Measurements from ENCODE around the gene PITPNM1. TPM values are rescaled to one million over a fixed set of nuclear protein-coding genes. Genes with fewer than 3 reads are reported as not detected.

The PITPNM1 gene
- total RNA-seq, 2 donors from 2014 or later, result 19.3 to 26.9 TPM

- Histone ChIP-seq H3K4me3 (no peak overlapping the region), H3K9me3 (no peaks in the 10 kb centered on the region), H3K27ac (no peak overlapping the region), H3K27me3 (replicated peaks; ENCODE audit: insufficient read depth) (no peaks in the 10 kb centered on the region), H3K4me1 (replicated peaks) (no peaks in the 10 kb centered on the region), H3K36me3 (peaks cover 0 to 2% of the 10 kb centered on the region in 2 donors)
- no peak for DNase-seq (ENCODE audit: low spot score)
- WGBS, result 88% methylated on average over 1 of the region's 1 CpG
- intact Hi-C loops (cut with DNase I), result loop anchor here (10.0 kb wide), 1 partner anchor 146 kb away; the partner anchor contains the start of gene POLD4
- no peak for TF ChIP-seq CTCF (IDR thresholded peaks at IDR 0.05)
- no peak for TF ChIP-seq POLR2A (IDR thresholded peaks at IDR 0.05)
- no peak for TF ChIP-seq POLR2AphosphoS5 (IDR thresholded peaks at IDR 0.05)
These were observed 4.7 kb downstream of the PITPNM1 start for GRCh38 chr11:67500484-67500821.

- intact Hi-C loops (cut with DNase I), result loop anchor here (10.0 kb wide), 1 partner anchor 145 kb away; the partner anchor contains the start of gene POLD4
- Histone ChIP-seq H3K4me1 (replicated peaks) (no peaks in the 10 kb centered on the region), H3K4me3 (no peak overlapping the region), H3K27me3 (replicated peaks; ENCODE audit: insufficient read depth) (no peaks in the 10 kb centered on the region), H3K27ac (no peak overlapping the region), H3K9me3 (no peaks in the 10 kb centered on the region), H3K36me3 (peaks cover 0 to 2% of the 10 kb centered on the region in 2 donors)
- TF ChIP-seq POLR2A (IDR thresholded peaks at IDR 0.05) (no peak), CTCF (IDR thresholded peaks at IDR 0.05) (no peak), POLR2AphosphoS5 (IDR thresholded peaks at IDR 0.05) (no peak)
- WGBS, result 91% methylated on average over 26 of the region's 26 CpGs
- DNase-seq (ENCODE audit: low spot score), result no peak
These were observed 5.2 kb downstream of the PITPNM1 start for GRCh38 chr11:67499808-67500483.

GRCh38 chr11:67498544-67498972, 6.6 kb downstream of the PITPNM1 start:
- Histone ChIP-seq H3K4me3 (no peak overlapping the region), H3K4me1 (replicated peaks) (no peaks in the 10 kb centered on the region), H3K9me3 (no peaks in the 10 kb centered on the region), H3K27ac (no peak overlapping the region), H3K27me3 (replicated peaks; ENCODE audit: insufficient read depth) (no peaks in the 10 kb centered on the region), H3K36me3 (peaks cover 0 to 2% of the 10 kb centered on the region in 2 donors)
- intact Hi-C loops (cut with DNase I), result no loop called here
- no peak for DNase-seq (ENCODE audit: low spot score)
- no peak for TF ChIP-seq POLR2A (IDR thresholded peaks at IDR 0.05)
- TF ChIP-seq POLR2AphosphoS5 (IDR thresholded peaks at IDR 0.05), result no peak
- TF ChIP-seq CTCF (IDR thresholded peaks at IDR 0.05), result no peak
- WGBS, result 73% methylated on average over 16 of the region's 21 CpGs

- H3K9me3 ChIP-seq, result no peaks in the 10 kb centered on the region
- DNase-seq (ENCODE audit: low spot score), result no peak
- peaks cover 0 to 2% of the 10 kb centered on the region in 2 donors for H3K36me3 ChIP-seq
- H3K27me3 ChIP-seq (replicated peaks; ENCODE audit: insufficient read depth), result no peaks in the 10 kb centered on the region
- H3K4me3 ChIP-seq, result no peak overlapping the region
- no peaks in the 10 kb centered on the region for H3K4me1 ChIP-seq (replicated peaks)
- TF ChIP-seq POLR2AphosphoS5 (IDR thresholded peaks at IDR 0.05), result no peak
- TF ChIP-seq POLR2A (IDR thresholded peaks at IDR 0.05), result no peak
- no peak for TF ChIP-seq CTCF (IDR thresholded peaks at IDR 0.05)
- 95% methylated on average over 21 of the region's 21 CpGs for WGBS
- H3K27ac ChIP-seq, result no peak overlapping the region
- intact Hi-C loops (cut with DNase I), result no loop called here
These were observed 7.4 kb downstream of the PITPNM1 start for GRCh38 chr11:67497656-67498291.

GRCh38 chr11:67496113-67496512, 9.1 kb downstream of the PITPNM1 start:
- no peak for DNase-seq (ENCODE audit: low spot score)
- H3K36me3 ChIP-seq, result no peaks in the 10 kb centered on the region
- WGBS, result 93% methylated on average over 12 of the region's 12 CpGs
- TF ChIP-seq CTCF (IDR thresholded peaks at IDR 0.05), result no peak
- no peak for TF ChIP-seq POLR2A (IDR thresholded peaks at IDR 0.05)
- TF ChIP-seq POLR2AphosphoS5 (IDR thresholded peaks at IDR 0.05), result no peak
- H3K9me3 ChIP-seq, result no peaks in the 10 kb centered on the region
- no peaks in the 10 kb centered on the region for H3K27me3 ChIP-seq (replicated peaks; ENCODE audit: insufficient read depth)
- no peaks in the 10 kb centered on the region for H3K4me1 ChIP-seq (replicated peaks)
- intact Hi-C loops (cut with DNase I), result no loop called here
- no peak overlapping the region for H3K4me3 ChIP-seq
- H3K27ac ChIP-seq, result no peak overlapping the region

Measured in prostate gland (tissue), 2 donors.